Neuronal stem cell (in vitro differentiated cells): ENCODE measurements around the gene FAR2.
A peak's percentile ranks its signal among the peaks of the same experiment; 100 is the strongest.

Experiments used
- DNase-seq: peaks from one replicate; pipeline ENCODE4 v3.0.0-alpha.2; 2013; ENCODE audit warnings: low spot score
- H2AFZ ChIP-seq: one replicate; pipeline ENCODE4 v1.6.1; 2013; ENCODE audit warnings: mild to moderate bottlenecking, low read length, inconsistent platforms
- H2AK5ac ChIP-seq: 2 replicates; pipeline ENCODE4 v1.6.1; 2013; ENCODE audit warnings: low read depth, mild to moderate bottlenecking, inconsistent platforms, low read length, moderate library complexity, mixed read lengths
- H2BK120ac ChIP-seq: 2 replicates; pipeline ENCODE4 v1.6.1; 2013; ENCODE audit warnings: low read depth, mild to moderate bottlenecking, inconsistent platforms, low read length, moderate library complexity, mixed read lengths
- H2BK12ac ChIP-seq: one replicate; pipeline ENCODE4 v1.6.1; 2013; ENCODE audit warnings: low read length, inconsistent platforms
- H2BK15ac ChIP-seq: 2 replicates; pipeline ENCODE4 v1.6.1; 2013; ENCODE audit warnings: mild to moderate bottlenecking, low read length, inconsistent platforms, mixed read lengths
- H2BK5ac ChIP-seq: one replicate; pipeline ENCODE4 v1.6.1; 2013; ENCODE audit warnings: inconsistent platforms, mild to moderate bottlenecking, low read length, moderate library complexity
- H3K14ac ChIP-seq: one replicate; pipeline ENCODE4 v1.6.1; 2013; ENCODE audit warnings: low read length, inconsistent platforms
- H3K18ac ChIP-seq: 2 replicates; pipeline ENCODE4 v1.6.1; 2013; ENCODE audit warnings: low read length, inconsistent platforms
- H3K23ac ChIP-seq: 2 replicates; pipeline ENCODE4 v1.6.1; 2013; ENCODE audit warnings: low read depth, mild to moderate bottlenecking, mixed read lengths, low read length, inconsistent platforms; ENCODE audit not compliant: poor library complexity
- H3K27ac ChIP-seq: replicated peaks from 3 replicates; pipeline ENCODE4 v1.5.1; 2013; ENCODE audit warnings: low read length, inconsistent platforms
- H3K27me3 ChIP-seq, 3 experiments: 2 replicates each; pipeline ENCODE4 v1.6.1; 2013; ENCODE audit warnings: low read length in 3 of 3, mild to moderate bottlenecking in 2 of 3, inconsistent platforms in 1 of 3, low read depth in 1 of 3, mixed read lengths in 1 of 3, moderate library complexity in 1 of 3; ENCODE audit not compliant: control insufficient read depth in 3 of 3, insufficient read depth in 3 of 3
- H3K36me3 ChIP-seq, 2 donors: replicated peaks in 1 of 2; 2 replicates each; pipeline ENCODE4 v1.6.1; 2013; ENCODE audit warnings: low read length in 2 of 2; ENCODE audit not compliant: control insufficient read depth in 2 of 2, insufficient read depth in 2 of 2
- H3K4ac ChIP-seq: 2 replicates; pipeline ENCODE4 v1.6.1; 2013; ENCODE audit warnings: inconsistent platforms, mild to moderate bottlenecking, low read length, moderate library complexity
- H3K4me1 ChIP-seq, 2 donors: 1 replicate in 1 of 2; 2 replicates in 1 of 2; pipeline ENCODE4 v1.6.1; 2013; ENCODE audit warnings: low read length in 2 of 2, low read depth in 1 of 2; ENCODE audit not compliant: control insufficient read depth in 2 of 2, insufficient read depth in 1 of 2
- H3K4me2 ChIP-seq: one replicate; pipeline ENCODE4 v1.6.1; 2013; ENCODE audit warnings: mild to moderate bottlenecking, low read length, inconsistent platforms; ENCODE audit not compliant: insufficient read depth, poor library complexity, severe bottlenecking
- H3K4me3 ChIP-seq, 2 donors: 2 replicates each; pipeline ENCODE4 v1.5.1; 2013; ENCODE audit warnings: low read length in 2 of 2, mild to moderate bottlenecking in 2 of 2, inconsistent platforms in 1 of 2, moderate library complexity in 1 of 2
- H3K79me1 ChIP-seq: one replicate; pipeline ENCODE4 v1.6.1; 2013; ENCODE audit warnings: low read depth, mild to moderate bottlenecking, inconsistent platforms, low read length, moderate library complexity
- H3K9ac ChIP-seq: one replicate; pipeline ENCODE4 v1.6.1; 2013; ENCODE audit warnings: mild to moderate bottlenecking, low read depth, low read length, inconsistent platforms; ENCODE audit not compliant: poor library complexity
- H3K9me3 ChIP-seq, 2 donors: replicated peaks in 1 of 2; 2 replicates each; pipeline versions ENCODE3 to v1.6.1; 2013; ENCODE audit warnings: low read length in 2 of 2, mild to moderate bottlenecking in 2 of 2, inconsistent platforms in 1 of 2, low read depth in 1 of 2, mixed read lengths in 1 of 2, moderate library complexity in 1 of 2; ENCODE audit not compliant: control insufficient read depth in 2 of 2, insufficient read depth in 1 of 2
- H4K8ac ChIP-seq: one replicate; pipeline ENCODE4 v1.6.1; 2013; ENCODE audit warnings: low read depth, mild to moderate bottlenecking, inconsistent platforms, low read length, moderate library complexity
- H4K91ac ChIP-seq: one replicate; pipeline ENCODE4 v1.6.1; 2013; ENCODE audit warnings: low read length, low read depth, mild to moderate bottlenecking, inconsistent platforms; ENCODE audit not compliant: poor library complexity
- WGBS, 2 donors: extraction: QIAGEN DNeasy Blood & Tissue Kit; methylation state at CpG; one replicate each; pipeline ENCODE4 v1.1.7; 2013; ENCODE audit warnings: missing lambda C conversion rate in 2 of 2, mixed read lengths in 1 of 2; ENCODE audit not compliant: insufficient read length in 2 of 2, insufficient replicate concordance in 1 of 2; ENCODE audit errors: extremely low coverage in 2 of 2; 5-methylcytosine and 5-hydroxymethylcytosine counted together

The FAR2 gene

DNA sequence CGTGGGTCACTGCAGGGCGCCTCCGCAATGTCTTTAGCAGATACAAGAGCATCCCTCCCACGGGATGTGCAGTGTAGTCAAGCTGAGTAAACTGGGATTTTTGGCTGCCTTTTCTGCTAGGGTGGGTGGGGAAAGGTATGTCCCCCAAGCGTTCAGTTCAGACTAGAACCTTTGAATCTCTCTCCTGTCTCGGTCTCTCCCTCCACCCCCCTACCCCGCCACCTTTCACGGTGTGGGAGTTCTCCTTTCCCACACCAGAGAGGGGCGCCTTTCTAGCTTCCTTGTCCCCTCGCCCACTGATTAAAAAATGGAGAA, 525 bp upstream of the FAR2 start:
- Histone ChIP-seq H3K36me3 (no peaks in the 10 kb centered on the region), H3K9ac (peak overlapping the region; percentile 79), H2BK5ac (no peak overlapping the region), H3K4me3 (peak overlapping the region; percentile 39 to 89), H3K27ac (no peak overlapping the region), H3K79me1 (no peaks in the 10 kb centered on the region), H3K4ac (no peak overlapping the region), H4K91ac (no peak overlapping the region), H2BK120ac (no peak overlapping the region), H2BK15ac (peak overlapping the region; percentile 32), H3K4me2 (peak overlapping the region; percentile 82), H4K8ac (no peak overlapping the region), H3K23ac (no peak overlapping the region), H3K4me1 (peaks cover 1 to 8% of the 10 kb centered on the region in 2 donors), H3K9me3 (no peaks in the 10 kb centered on the region), H2AK5ac (no peak overlapping the region), H2AFZ (peak overlapping the region; percentile 94), H3K14ac (no peak overlapping the region), H3K18ac (peak overlapping the region; percentile 91), H2BK12ac (no peak overlapping the region), H3K27me3 (peaks cover 0 to 53% (median 0%) of the 10 kb centered on the region in 3 experiments)
- DNase-seq: no peak
- WGBS, 2 donors: no CpG with 5 or more reads among the region's 10 CpGs

GRCh38 chr12:29149691-29150281, 708 bp downstream of the FAR2 start:
- H2BK5ac ChIP-seq: no peak overlapping the region
- peak overlapping the region; percentile 83 for H2BK15ac ChIP-seq
- H3K9ac ChIP-seq: peak overlapping the region; percentile 83
- H3K18ac ChIP-seq: peak overlapping the region; percentile 96
- no peaks in the 10 kb centered on the region for H3K79me1 ChIP-seq
- H3K27me3 ChIP-seq: peaks cover 0 to 53% (median 0%) of the 10 kb centered on the region in 3 experiments
- peak overlapping the region; percentile 29 for H3K23ac ChIP-seq
- H3K9me3 ChIP-seq: no peaks in the 10 kb centered on the region
- H3K4ac ChIP-seq: no peak overlapping the region
- peak overlapping the region; percentile 94 for H2AFZ ChIP-seq
- no peak overlapping the region for H3K14ac ChIP-seq
- no peak for DNase-seq
- WGBS, 2 donors: no CpG with 5 or more reads among the region's 34 CpGs
- H3K4me3 ChIP-seq: peak overlapping the region in 1 of 2 donors; percentile 89
- H3K36me3 ChIP-seq: no peaks in the 10 kb centered on the region
- H2BK120ac ChIP-seq: peak overlapping the region; percentile 63
- H3K27ac ChIP-seq: no peak overlapping the region
- peaks cover 1 to 8% of the 10 kb centered on the region in 2 donors for H3K4me1 ChIP-seq
- no peak overlapping the region for H4K91ac ChIP-seq
- peak overlapping the region; percentile 67 for H2AK5ac ChIP-seq
- no peak overlapping the region for H2BK12ac ChIP-seq
- H3K4me2 ChIP-seq: peak overlapping the region; percentile 82
- H4K8ac ChIP-seq: peak overlapping the region; percentile 78

- no peak overlapping the region for H2BK12ac ChIP-seq
- DNase-seq: no peak
- no peak overlapping the region for H2AK5ac ChIP-seq
- H2BK120ac ChIP-seq: no peak overlapping the region
- H2BK15ac ChIP-seq: no peak overlapping the region
- no peak overlapping the region for H3K4me2 ChIP-seq
- no CpG with 5 or more reads among the region's 7 CpGs for WGBS, 2 donors
- no peak overlapping the region for H3K23ac ChIP-seq
- H2AFZ ChIP-seq: no peak overlapping the region
- H3K4me1 ChIP-seq: peaks cover 1 to 8% of the 10 kb centered on the region in 2 donors
- no peak overlapping the region for H3K4ac ChIP-seq
- H3K27ac ChIP-seq: no peak overlapping the region
- no peaks in the 10 kb centered on the region for H3K9me3 ChIP-seq
- H3K18ac ChIP-seq: no peak overlapping the region
- no peak overlapping the region for H4K8ac ChIP-seq
- H3K14ac ChIP-seq: no peak overlapping the region
- no peak overlapping the region for H3K4me3 ChIP-seq
- H3K9ac ChIP-seq: no peak overlapping the region
- H3K79me1 ChIP-seq: no peaks in the 10 kb centered on the region
- no peak overlapping the region for H2BK5ac ChIP-seq
- H4K91ac ChIP-seq: no peak overlapping the region
- H3K27me3 ChIP-seq: peaks cover 0 to 53% (median 0%) of the 10 kb centered on the region in 3 experiments
- no peaks in the 10 kb centered on the region for H3K36me3 ChIP-seq
Observed at GRCh38 chr12:29150462-29150861, 1.4 kb downstream of the FAR2 start.

DNA sequence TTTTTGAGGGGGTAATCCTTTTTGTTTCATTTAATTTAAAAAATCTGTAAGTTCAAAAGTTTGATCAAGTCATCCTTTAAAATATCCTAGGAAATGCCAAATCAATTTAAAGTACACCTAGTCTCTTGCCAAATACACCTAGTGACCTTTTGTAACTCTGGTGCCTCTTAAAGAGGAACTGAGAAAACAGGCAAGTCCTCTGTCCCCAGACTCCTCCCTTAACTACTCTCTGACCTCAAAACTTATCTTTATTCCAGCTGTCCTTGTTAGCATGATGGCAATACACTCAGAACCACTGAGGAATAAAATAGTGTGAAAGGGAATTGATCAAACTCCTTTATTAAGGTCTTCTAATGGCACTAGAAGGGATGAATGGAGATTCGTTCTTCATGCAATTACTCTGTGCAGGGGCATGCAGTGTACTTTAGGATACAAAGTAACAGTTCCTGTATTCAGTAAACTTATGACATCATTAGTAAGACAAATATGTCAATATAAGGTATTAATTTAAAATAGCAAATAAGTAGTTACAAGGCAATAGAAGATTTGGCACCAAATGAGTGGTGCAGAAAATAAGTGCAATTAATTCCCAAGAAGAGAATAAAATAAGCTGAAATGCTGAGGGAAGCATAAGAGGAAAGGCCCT, 3.3 kb downstream of the FAR2 start:
- no peak overlapping the region for H4K8ac ChIP-seq
- H3K23ac ChIP-seq: no peak overlapping the region
- H3K9ac ChIP-seq: no peak overlapping the region
- H3K79me1 ChIP-seq: no peaks in the 10 kb centered on the region
- H3K4me2 ChIP-seq: no peak overlapping the region
- no peak for DNase-seq
- H4K91ac ChIP-seq: no peak overlapping the region
- H3K18ac ChIP-seq: no peak overlapping the region
- H3K9me3 ChIP-seq: no peaks in the 10 kb centered on the region
- H2AFZ ChIP-seq: no peak overlapping the region
- peaks cover 1 to 8% of the 10 kb centered on the region in 2 donors for H3K4me1 ChIP-seq
- no peak overlapping the region for H2BK120ac ChIP-seq
- H2BK5ac ChIP-seq: no peak overlapping the region
- no peak overlapping the region for H3K14ac ChIP-seq
- no peak overlapping the region for H2AK5ac ChIP-seq
- WGBS, 2 donors: no CpG with 5 or more reads among the region's 1 CpG
- no peak overlapping the region for H2BK15ac ChIP-seq
- no peak overlapping the region for H2BK12ac ChIP-seq
- no peak overlapping the region for H3K4ac ChIP-seq
- no peak overlapping the region for H3K27ac ChIP-seq
- H3K27me3 ChIP-seq: peaks cover 0 to 45% (median 0%) of the 10 kb centered on the region in 3 experiments
- no peaks in the 10 kb centered on the region for H3K36me3 ChIP-seq
- no peak overlapping the region for H3K4me3 ChIP-seq
